ENCODE data around the gene NUDT7.

The NUDT7 gene

DNA sequence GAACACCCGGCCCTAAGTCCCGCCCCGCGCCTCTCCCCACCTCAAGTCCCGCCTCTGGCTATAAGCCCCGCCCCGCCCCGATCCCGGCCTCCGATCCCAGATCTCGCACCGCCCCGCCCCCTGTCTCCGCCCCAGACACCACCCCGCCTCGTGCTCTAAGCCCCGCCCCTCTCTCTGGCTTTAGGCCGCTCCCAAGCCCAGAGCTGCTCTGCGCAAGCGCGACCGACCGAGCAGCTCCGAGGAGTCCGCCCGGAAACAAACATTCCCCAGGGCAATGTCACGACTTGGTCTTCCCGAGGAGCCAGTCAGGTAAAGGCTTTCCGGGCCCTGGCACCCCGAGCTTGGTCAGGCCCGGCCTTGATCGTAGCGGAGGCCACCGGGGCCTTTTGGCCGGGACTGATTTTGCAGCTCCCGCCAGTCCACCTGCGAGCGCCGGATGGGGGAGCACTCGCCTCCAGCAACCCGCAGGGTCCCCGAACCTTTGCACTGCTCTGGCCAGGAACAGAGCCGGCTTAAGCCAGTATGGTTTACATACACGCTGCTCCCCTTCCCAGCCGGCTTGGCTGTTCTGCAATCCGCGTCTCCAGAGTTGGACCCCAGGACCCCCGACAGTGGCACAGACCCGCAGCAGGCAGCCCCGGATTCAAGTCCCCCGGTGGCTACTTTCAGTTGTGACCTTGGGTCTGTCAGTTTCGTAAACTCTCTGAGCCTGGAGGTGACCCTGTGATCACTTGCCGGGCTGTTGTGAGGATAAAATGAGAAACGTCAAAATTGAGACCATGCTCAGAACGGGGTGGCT lies at the start of gene NUDT7:
Gene NUDT7, plus strand, starts transcription at position 206 of the 799 bp plus-strand sequence. Its CDS starts 69 bp downstream, at position 275.
- peak; percentile 98 for DNase-seq

- no peak for DNase-seq
These were observed 47.4 kb upstream of the NUDT7 start for GRCh38 chr16:77674888-77675287.

DNA sequence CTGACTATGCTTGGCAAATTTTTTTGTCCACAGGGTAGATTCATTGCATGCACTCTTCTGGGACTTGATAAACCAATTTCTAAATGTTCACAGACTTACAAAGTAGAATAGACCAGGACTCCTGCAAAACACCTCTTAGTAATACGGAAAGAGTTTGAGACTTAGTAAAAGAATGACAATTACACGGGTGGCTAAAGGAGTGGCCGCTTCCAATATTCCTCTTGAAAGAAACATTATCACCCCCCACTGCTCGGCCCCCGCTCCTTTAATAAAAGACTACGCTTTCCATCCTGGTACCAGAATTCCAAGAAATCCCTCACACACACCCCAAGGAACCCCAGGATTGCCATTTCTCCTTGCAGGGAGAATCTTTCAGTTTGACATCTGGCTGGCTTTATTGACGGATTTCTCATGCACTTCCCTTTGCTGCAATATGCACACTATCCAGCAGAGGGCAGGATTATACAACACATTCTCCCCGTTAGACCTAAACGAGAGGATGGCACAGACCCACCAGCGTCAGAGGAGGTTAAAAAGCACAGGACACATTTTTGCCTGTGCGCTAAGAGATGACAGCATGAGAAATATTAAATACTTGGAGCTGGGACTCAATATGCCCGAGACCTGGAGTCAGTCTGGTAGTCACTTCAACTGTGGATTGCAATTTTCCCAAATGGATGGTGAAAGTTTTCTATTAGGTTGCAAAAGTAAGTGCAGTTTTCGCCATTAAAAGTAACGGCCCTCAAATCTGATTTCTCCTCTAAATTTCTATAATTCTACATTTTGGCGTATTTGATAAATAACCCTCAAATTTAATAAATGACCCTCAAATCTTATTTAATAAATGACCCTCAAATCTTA lies 46.6 kb upstream of the NUDT7 start:
- peak; percentile 71 for DNase-seq

DNA sequence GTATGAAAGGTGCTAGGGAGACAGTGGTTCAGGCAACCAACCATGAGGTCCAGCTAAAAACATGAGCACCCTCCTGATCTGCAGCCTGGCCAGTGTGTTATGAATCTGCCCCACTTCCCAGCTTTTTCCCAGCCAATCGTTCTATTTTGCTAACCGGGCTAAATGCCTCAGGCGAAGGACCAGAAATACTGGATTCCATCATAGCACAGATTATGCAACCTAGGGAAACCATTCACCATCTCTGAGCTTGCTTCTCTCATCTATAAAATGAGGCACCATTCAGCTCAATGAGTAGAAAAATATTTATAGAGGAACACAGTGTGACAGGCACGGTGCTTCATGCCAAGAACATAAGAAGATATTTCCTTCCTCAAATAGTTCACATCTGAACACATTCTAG lies 45.2 kb upstream of the NUDT7 start:
- no peak for DNase-seq

GRCh38 chr16:77679391-77679790 lies 42.9 kb upstream of the NUDT7 start:
- no peak for DNase-seq

DNA sequence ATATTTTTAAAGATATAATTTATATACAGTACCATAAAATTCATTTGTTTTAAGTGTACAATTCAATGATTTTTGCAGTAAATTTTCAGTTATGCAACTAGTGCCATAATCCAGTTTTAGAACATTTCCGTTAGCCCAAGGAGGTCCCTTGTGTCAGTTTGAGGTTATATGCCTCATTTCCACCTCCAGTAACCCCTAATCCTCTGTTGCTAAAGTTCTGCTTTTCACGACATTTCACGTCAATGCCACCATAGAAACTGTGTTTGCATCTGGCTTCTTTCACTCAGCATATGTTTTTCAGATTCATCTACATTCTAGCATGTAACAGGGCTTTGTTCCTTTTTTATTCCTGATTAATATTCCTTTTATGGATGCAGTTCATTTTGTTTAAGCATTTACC lies 42.4 kb upstream of the NUDT7 start:
- no peak for DNase-seq

DNA sequence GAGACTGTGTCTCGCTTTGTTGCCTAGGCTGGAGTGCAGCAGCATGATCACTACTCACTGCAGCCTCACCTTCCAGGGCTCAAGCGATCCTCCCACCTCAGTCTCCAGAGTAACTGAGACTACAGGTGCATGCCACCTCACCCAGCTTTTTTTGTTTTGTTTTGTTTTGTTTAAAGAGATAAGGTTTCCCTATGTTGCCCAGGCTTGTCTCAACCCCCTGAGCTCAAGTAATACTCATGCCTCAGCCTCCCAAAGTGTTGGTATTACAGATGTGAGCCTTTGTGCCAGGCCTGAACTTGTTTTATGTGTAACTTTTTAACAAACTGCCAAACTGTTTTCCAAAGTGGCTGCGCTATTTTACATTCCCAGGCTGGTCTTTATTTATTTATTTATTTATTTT lies 41.8 kb upstream of the NUDT7 start:
- no peak for DNase-seq

- no peak for DNase-seq
These were observed 39.7 kb upstream of the NUDT7 start for GRCh38 chr16:77682586-77682985.

- no peak for DNase-seq
These were observed 38.7 kb upstream of the NUDT7 start for GRCh38 chr16:77683397-77684180.

DNA sequence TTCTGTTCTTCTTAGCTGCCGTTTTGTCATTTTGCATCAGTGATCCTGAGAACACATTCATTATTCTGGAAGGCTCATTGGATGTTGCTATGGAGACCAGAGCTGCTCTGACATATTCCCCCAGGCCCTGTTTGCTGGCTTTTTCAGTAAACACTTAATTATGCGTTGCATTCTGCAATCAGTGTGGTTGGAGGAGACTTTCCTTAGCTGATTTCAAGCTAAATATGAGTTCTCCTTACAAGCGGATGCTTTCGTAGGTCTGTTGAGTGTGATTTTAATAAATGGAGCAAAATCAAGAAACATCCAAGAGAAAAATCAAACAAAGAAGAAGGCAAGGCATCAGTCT lies 38.2 kb upstream of the NUDT7 start:
- DNase-seq, result no peak

DNA sequence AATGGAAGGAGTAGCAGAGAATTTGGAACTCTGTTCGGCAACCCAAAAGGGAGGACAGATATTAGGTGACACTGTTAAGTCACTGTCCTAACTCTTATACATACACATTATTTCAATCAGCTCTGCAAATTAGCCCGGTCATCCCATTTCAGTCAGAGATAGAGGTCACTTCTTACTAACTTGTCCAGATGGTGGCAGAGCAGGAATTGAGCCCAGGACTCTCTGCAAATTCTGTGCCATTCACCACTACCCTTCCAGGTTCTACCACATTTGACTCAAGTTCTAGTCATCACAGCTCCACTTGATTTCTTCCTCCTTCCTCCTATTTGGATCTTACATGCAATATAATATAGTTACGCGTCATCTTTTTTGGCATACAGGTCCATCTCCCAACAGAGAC lies 35.9 kb upstream of the NUDT7 start:
- no peak for DNase-seq

- no peak for DNase-seq
These were observed 32.3 kb upstream of the NUDT7 start for GRCh38 chr16:77689971-77690370.

DNA sequence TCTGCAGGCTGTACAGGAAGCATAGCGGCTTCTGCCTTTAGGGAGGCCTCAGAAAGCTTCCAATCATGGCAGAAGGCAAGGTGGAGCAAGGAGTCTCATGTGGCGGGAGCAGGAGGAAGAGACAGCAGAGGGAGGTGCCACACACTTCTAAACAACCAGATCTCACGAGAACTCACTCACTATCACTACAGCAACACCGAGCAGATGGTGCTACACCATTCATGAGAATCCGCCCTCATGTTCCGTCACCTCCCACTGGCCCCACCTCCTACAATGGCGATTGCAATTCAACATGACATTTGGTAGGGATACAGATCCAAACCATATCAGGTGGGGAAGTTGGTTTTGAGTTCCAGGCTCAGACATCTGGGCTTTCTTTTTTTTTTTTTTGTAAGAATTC lies 31.9 kb upstream of the NUDT7 start:
- no peak for DNase-seq

- no peak for DNase-seq
These were observed 29.7 kb upstream of the NUDT7 start for GRCh38 chr16:77692612-77693011.

DNA sequence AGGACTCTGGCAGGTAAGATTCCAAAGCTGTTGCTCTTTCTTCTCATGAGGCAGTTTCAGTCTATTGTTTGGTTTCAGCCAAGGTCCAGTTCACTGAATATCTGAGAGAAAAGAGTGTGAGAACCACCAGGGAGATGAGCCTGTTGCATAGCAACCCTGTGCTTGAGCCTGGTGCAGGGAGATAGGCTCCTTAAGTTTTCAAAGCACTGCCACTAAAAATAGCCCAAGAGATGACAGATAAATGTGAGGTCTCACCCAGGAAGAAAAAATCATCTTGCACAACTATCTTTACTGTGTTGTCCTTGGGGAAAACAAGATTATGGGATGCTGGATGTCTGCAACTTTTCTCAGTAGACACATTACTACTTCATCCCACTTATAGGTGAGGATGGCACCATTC lies 26.2 kb upstream of the NUDT7 start:
- no peak for DNase-seq

- no peak for DNase-seq
These were observed 21.5 kb upstream of the NUDT7 start for GRCh38 chr16:77700846-77701245.

GRCh38 chr16:77705351-77705750 lies 17.0 kb upstream of the NUDT7 start:
- DNase-seq, result no peak

DNA sequence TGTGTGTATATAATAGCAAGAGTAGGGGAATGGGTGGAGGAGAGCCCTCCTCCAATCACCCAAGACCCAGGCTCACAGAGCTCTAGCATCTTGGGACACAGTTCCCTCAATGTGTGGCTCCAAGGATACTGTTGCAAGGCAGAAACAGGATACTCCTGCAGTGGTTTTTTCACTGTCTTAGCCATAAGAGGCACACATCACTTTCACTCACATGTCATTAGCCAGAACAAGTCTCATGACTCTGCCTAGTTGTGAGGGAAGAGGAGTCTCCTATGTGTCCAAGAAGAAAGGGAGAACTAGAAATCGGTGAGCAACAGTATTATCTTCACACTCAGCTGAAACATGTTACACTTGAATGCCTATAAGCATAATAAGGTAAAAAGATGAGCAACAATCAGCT lies 11.1 kb upstream of the NUDT7 start:
- DNase-seq, result no peak

DNA sequence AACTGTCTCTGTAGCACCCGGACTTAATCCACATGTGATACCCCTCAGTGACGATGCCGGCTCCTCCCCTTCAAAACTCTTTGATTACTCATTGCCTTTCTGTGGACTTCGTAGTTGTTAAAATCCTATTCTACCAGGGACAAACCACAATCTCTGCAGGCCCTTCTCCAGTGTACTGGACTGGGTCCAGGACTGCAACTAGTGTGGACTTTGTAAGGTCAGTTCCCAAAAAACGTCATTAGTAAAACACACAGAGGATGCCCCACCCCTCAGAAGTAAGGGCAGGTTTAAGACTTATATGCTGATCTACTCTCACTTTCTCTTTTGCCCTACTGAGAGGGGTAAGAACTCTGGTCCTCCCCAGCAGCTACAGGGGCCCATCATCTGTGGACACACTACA lies 10.5 kb upstream of the NUDT7 start:
- DNase-seq, result no peak

DNA sequence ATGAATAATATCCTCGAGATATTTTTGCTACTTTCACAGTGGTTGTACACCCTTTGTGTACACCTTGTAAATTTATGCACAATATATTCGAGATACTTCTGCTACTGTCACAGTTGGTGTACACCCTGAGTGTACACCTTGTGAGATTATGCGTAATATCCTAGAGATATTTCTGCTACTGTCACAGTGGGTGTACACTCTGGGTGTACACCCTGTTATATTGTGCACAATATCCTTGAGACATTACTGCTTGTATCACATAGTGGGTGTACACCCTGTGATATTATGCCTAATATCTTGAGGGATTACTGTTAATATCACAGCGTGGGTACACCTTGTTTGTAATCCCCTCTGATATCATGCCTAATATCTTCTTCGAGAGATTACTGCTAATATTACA lies 7.2 kb upstream of the NUDT7 start:
- no peak for DNase-seq

- no peak for DNase-seq
These were observed 484 bp upstream of the NUDT7 start for GRCh38 chr16:77721752-77722308.

- no peak for DNase-seq
These were observed 797 bp downstream of the NUDT7 start for GRCh38 chr16:77723108-77723514.

DNA sequence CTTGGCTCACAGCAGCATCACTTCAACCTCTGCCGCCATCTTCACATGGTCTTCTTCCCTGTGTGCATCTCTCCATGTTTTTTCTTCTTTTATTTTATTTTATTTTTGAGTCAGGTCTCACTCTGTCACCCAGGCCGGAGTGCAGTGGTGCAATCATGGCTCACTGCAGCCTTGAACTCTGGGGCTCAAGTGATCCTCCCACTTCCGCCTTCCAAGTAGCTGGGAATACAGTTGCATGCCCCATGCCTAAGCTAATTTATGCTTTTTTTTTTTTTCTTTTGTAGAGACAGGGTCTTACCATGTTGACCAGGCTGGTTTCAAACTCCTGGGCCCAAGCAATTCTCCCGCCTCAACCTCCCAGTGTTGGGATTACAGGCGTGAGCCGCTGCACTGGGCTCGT lies 1.9 kb downstream of the NUDT7 start:
- DNase-seq, result no peak

All from left hindlimb (tissue), 1 donor.